ENCODE measurements around the gene CEP85L.
A peak's percentile ranks its signal among the peaks of the same experiment; 100 is the strongest.

Gene CEP85L

DNA sequence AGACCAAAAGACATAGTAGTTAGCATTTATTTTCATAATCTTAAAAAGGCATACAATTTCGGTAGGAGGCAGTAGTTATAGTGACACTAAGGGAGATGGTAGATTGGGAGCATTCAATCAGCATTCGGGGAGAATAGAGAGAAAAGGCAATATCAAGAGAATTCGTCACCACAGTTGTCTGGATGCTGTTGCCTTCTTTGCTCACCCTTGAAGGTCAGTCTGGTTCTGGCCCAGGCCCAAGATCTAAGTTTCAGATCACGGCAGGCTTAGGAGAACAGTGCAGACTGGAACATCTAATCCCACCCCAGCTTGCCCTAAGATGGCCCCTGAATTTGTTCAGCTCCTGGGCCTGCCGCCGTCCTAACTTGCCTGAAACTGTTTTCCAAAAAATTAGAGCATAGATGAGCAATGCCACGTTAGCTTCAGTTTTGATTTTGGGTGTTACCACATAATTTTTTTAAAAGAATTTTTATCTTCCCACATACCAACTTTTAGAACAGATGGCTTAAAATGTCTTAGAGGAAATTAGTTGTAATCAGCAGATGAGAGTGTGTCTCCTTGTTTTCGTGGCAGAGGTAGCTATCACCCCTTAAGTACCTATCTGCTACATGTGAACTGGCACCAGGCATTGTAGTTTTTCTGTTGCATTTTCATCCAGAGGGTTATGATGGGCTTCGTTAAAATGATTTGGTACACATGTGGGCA, 8.3 kb upstream of the CEP85L start:
- DNase-seq, result no peak

DNA sequence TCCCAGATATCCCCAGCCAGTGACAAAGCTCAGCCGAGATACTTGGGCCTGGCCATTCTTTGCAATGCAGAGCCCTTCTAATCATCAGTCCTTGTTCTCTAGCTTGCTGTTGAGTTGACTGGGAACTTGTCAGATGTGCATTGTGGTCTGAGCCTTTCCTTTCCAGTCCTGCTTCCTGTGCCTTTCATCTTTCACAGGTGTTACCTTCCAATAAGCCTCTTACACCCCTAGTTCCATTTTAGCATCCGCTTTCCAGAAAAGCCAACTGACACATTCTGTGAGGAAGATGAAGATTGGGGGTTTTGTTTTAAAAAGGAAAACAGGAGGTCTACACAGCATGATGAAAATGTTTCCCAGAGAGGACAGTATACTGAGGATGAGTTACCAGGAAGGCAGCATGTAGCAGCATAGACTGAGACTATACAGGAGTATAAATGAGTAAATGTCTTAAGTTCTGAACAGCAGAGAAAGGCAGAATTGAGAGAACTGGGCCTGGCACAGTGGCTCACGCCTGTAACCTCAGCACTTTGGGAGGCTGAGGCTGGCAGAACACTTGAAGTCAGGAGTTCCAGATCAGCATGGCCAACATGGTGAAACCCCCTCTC, 5.6 kb upstream of the CEP85L start:
- DNase-seq, result no peak

DNA sequence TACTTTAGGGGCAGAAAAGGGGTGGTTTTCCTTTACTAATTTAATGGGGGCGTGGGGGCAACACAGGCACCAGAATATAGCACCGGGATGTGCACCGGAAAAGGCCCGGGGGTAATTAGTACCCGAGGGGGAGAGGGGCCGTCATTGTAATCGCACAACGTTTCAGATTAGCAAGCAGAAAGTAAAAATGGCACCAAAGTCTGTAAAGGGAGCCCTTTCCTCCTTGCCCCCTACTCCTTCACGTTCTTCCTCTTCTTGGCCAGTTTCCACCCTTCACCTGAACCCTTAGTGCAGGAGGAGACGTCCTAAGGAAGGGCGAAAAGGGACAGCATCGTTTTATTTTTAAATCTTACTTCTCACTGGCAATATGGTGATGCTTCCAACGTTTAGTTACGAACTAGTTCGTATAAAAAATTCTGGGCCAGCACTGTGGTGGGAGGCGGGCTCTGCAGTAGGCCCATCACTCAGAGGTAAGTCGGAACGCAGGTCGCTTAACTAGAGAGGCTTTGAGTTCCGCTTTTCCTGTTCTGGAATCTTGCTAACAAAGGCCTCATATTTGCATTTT, 742 bp upstream of the CEP85L start:
- DNase-seq, result no peak

DNA sequence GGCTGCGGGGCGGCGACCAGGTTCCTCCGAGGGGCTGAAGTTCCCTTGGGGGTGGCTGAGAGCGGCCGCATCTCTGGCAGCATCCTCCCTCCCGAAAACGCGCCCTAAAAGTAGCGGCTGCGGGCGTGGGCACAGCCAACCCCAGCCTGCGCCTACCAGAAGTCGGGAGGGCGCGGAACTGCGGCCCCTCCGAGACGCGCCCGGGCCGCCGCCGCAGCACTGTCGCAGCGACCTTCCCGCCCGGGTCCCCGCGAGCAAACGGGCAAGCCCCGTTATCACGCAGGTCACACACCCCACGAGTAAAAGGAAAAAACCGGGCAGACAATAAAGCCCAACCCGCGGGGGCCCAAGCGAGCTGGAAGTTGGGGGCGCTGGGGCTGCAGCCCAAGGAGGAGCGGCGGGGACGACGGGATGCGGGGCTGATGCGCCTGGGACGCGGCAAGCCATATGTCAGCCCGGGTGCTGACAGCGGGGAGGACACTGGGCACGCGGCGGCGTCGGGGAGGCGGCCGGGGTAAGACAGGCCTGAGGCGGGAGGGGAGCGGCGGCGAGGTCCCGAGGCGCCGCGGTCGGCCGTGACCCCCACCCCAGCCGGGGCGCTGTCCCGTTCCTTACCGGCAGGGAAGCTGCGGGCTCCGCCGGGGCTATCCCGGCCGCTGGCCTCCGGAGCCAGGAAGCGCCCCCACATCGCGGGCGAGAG, 659 bp downstream of the CEP85L start:
- peak; percentile 54 for DNase-seq

DNA sequence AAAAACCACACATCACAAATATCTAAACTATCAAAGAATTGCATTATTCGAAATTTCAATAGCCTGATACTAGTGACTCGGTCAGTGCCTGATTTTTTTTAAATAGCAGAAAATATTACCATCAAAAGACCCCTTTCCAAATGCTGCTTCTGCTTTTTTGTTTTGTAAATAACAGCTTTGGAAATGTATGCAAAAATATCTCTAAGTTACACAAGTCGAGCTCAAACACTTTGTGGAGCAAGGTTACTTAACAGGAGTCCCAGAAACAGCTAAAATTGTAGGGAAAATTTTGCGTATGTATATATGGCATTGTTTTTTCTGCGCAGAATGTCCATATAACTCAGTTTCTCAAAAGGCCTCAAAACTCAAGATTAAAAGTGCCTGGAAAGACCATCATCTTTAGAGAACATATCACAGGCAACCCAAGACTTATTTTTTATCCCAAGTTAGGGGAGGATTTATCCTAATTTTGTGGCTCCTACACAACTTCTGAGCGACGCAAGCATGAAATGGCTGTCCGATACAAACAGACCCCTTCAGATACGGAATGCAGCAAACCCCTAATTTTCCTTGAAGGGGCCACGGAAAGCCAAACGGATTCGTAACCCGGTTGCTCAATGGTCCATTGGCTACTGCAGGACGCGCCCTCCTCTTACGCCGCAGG, 1.3 kb downstream of the CEP85L start:
- DNase-seq, result no peak

DNA sequence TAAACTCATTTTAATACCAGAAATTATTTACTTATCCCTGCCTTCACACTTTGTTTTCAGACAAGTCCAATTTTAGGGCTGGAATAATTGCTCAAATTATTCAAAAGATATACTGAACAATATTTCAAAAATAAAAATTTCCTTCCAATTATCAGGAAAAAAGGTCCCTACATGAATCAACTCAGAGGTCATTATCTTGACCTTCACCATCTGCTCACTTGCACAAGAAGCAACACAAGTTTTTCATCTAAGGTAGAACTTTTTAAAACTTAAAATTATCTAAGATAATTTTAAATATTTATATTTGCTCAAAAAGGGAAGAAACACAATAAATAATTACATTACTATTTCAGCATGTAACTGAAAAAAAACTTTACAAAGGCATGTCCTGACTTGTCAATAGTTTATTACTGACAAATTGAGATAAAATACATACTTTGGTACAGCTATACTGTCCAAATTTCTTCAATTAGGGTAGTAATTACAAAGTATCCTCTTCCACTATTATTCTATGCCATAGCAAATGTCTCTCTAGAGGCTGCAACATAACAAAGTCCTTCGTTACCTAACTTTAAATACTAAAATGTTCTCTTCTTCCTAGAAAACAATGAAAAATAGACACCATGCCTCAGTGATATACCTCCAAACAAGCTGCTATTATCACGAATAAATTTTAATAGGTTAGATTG, 2.4 kb downstream of the CEP85L start:
- DNase-seq, result no peak

DNA sequence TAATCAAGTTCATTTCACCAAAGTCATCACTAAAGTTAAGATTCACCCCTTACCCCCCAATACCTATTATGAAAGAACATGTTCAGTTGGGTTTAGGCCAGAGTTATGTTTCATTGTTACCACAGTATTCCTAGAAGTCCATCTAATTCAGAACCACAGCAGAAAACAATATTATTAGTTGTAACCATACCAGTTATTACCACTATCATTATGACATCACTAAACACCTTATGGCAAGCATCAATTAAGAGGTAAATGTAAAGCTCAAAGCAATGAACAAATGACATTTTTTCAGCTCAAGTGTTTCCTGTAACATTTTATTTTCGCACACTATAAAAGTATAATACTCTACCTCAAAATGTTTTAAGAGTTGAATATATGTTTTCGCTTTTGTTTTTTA, 4.4 kb downstream of the CEP85L start:
- no peak for DNase-seq

DNA sequence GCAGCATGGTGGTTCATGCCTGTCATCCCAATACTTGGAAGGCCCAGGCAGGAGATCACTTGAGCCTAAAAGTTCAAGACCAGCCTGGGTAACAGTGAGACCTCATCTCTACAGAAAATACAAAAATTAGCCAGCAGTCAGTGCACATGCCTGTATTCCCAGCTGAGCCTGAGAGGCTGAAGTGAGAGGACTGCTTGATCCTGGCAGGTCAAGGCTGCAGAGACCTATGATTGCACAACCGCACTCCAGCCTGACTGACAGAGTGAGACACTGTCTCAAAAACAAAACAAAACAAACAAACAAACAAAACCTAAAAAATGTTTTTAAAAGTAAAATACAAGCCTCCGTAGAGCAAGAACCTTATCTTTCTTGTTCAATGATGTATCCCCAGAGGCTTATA, 6.0 kb downstream of the CEP85L start:
- no peak for DNase-seq

DNA sequence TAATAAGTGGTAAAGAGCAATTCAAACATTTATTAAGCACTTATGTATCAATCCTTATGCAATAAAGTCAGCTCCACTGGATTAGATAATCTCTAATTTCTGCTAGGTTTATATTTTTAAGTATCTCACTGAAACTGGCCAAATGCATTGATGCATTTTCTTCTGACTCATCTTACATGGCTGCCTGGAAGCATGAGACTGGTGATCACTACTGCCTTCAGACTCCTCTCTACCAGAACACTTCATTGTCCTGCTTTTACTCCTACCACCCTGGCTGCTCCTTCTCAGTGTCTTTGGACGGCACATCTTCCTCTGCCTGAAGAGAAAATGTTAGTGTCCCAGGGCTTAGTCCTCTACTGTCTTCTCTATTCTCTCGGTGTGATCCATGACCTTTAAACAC, 7.4 kb downstream of the CEP85L start:
- DNase-seq, result no peak

DNA sequence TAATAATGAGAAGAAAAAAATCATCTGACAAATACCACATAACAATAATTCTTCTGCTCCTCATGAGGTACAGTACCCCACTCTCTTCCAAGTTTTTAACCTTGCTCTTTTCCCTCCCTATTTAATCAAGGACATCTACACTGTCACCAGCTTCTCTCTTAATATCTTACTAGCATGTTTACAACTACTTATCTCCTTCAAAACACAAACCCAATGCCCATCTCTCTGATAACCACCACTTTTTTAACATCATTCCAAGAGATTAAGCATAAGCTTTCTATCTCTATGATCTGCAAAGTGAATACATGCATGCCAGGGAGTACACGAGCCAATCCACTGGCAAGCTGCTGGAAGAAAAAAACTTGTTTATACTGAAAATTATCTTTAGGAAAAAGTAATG, 10.3 kb downstream of the CEP85L start:
- no peak for DNase-seq

DNA sequence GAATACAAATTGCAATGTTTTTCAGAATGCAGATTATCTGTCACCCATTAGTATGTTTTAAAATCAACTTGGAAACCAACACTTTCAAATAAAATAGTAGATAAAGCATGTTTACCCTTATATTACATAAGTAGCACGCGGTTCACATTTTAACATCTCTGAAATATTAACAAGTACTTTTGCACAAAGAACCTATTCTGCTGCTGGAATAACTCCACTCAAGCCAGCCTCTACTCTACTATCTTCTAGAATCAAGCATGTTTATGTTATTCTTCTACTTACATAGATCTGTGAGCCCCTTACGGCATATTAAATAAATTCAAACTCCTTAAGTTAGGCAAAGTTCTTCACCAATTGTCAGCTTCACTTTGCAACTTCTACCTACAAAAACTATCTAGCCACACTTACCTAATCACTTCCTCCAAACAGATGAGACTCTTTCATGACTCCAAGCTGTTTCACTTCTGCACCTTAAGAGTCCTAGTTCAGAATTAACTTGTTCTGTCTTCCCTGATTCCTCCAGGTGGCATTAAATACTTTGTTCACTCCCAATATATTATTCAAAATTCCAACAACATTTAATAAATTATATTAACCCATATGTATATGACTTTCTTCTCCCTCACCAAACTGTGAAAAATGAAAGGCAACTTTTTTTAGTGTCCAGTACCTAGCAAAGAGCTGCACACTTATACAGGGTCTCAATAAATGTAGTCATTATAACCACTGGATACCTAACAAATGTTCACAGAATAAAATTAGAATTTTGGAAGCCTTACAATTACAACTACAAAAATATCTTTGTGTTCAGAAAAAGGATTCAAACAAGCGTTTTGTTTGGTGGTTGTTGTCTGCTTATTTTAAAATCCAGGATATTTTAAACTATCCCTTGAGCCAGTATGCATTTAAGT, 12.1 kb downstream of the CEP85L start:
- DNase-seq, result no peak

DNA sequence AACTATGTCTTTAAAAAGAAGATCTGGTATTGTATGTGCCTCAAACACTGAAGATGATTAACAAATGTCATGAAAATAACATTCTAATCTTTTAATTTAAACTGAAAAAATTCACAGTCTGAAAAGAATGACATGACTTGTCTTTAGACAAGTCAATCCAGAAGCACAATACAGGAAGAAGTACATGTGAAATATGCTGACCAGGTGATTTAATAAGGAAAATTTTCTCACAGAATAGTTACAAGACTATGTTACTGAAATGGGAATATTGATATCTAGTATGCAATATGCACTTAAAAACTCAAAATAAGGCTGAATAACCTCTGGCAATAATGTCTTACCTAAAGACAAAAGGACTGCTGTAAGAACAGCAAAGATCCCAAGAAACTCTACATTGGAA, 13.1 kb downstream of the CEP85L start:
- no peak for DNase-seq

DNA sequence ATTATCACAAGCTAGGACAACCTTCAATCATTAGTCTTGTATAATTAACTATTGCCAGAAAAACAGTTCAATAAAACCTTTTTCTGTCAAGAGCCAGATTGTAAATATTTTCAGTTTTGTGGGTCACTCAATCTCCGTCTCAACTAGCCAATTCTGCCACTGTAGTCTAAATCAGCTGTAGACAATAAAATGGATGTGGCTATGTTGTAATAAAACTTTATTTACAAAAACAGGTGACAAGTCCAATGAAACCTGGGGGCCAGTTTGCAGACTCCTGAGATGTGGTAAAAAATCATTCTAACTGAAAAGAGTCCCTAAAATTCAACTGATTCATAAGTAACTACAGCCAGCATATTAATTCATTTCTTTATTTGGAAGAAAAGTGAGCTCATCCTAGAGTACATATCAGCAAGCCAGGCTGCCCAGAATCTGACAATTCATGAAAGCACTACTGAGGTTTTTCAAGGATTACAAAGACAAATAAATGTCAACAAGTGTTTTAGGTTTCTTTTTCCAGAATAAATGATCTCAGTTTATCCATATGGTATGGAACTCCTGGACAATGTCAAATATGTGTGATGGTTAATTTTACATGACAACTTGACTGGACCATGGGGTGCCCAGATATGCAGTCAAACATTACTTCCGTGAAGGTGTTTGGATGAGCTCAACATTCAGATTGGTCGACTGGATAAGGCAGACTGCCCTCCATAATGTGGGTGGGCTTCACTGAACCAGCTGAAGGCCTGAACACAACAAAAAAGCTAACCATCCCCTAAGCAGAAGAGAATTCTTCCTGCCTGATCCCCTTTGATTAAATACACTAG, 15.3 kb downstream of the CEP85L start:
- no peak for DNase-seq

DNA sequence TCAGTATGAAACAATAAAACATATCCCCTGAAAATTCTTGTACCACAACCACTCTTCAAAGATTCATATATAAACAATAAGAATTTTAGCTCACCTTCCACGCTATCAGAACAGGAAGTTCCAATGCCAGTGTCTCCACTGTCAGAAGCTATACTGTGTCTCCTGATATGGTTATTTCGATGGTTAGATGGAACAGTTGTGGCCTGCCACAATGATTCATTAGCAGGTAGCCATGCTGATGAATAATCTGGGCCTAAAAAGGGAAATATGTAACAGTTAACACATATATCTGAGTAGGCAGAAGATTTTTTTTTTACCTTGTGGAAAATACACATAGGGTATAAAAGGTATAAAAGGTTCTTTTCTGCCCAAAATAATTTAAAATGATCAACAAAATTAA, 19.0 kb downstream of the CEP85L start:
- DNase-seq, result no peak

DNA sequence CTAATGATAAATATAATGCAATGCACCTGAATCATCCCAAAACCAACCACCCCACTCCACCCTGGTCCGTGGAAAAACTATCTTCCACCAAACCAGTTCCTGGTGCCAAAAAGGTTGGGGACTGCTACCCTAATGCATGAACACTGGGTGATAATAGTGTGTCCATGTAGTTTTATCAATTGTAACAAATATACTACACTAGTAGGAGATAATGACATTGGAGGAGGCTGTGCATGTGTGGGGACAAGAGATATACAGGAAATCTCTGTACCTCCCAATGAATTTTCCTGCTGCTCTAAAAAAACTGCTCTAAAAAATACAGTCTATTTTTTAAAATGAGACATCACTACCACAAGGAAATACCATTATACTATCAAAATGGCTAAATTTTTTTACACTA, 20.5 kb downstream of the CEP85L start:
- no peak for DNase-seq

DNA sequence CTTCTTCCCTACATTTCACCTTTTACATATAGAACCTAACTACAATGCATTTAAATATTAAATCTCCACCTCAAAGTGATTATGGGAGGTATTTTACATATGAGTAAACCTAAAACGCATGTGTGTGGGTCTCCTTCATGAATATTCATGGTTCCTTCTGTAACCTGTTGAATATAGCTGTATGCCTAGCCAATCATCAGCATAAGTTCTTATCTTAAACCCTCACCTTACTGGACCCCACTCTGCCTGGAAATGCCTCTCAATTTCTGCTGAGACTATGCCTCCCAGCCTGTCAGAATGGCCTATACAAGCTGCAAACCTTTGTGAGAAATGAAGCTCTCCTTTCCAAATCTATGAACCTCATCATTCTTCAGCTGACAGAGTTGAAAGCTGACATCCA, 21.3 kb downstream of the CEP85L start:
- DNase-seq, result no peak

DNA sequence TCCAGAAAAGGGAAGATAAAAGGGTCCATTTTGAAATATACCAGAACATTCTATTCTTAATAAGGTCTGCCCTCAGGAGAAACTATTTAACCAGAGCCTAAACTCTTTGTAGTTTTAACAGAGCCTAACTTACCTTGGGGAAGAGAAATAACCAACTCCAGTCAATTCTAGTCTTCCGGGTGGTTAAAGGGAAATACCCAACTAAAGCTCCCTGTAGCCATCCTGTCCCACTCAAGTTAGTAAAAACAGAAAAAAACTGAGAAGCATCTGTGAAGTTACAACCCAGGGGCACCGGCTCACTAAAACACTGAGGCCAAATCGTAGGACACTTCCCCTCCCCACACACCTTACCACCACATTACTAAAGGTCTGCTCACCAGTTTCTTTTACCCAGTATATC, 23.7 kb downstream of the CEP85L start:
- no peak for DNase-seq

DNA sequence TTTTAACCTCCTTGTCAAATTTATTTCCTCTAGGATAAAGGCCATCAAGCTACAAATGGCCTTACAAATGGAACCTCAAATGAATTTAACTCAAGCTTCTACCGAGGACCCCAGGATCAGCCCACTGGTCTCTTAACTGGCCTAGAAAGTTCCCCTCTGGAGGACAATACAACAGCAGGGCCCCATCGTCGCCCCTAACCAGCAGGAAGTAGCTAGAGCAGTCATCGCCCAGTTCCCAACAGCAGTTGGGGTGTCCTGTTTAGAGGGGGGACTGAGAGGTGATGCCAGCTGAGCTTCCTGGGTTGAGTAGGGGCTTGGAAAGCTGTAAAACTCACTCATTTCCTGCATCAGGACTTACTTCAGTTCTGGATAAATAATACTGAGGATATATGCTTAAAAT, 25.6 kb downstream of the CEP85L start:
- no peak for DNase-seq

DNA sequence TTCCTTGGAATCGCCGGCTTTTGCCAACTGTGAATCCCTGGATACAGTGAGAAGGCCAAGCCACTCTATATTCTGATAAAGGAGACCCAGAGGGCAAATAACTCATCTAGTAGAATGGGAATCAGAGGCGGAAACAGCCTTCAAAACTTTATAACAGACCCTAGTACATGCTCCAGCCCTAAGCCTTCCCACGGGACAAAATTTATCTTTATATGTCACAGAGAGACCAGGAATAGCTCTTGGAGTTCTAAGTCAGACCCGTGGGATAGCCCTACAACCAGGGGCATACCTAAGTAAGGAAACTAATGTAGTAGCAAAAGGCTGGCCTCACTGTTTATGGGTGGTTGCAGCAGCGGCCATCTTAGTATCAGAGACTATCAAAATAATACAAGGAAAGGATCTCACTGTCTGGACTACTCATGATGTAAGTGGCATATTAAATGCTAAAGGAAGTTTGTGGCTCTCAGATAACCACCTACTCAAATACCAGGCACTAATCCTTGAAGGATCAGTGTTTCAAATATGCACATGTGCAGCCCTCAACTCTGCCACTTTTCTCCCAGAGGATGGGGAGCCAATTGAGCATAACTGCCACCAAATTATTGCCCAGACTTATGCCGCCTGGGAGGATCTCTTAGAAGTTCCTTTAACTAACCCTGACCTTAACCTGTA, 29.5 kb downstream of the CEP85L start:
- DNase-seq, result no peak

DNA sequence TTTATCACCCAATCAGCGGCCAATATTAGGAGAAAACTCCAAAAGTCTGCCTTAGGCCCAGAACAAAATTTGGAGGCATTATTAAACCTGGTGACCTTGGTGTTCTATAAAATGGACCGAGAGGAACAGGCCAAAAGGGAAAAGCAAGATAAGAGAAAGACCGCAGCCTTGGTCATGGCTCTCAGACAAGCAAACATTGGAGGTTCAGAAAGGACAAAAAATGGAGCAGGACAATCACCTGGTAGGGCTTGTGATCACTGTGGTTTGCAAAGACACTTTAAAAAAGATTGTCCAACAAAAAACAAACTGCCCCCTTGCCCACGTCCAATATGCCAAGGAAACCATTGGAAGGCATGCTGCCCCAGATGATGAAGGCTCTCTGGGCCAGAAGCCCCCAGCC, 31.2 kb downstream of the CEP85L start:
- DNase-seq, result no peak

Measured in stimulated activated CD4-positive, alpha-beta T cell treated with anti-CD3 and anti-CD28 coated beads, Interleukin-4, amount 100 ng/mL, for 1 hour (primary cell).